Panc1 (cell line): ENCODE measurements around the gene AQP12B. TPM values are rescaled to one million over a fixed set of nuclear protein-coding genes. Genes with fewer than 3 reads are reported as not detected.
A peak's percentile ranks its signal among the peaks of the same experiment; 100 is the strongest.

Source experiments
- ATAC-seq: fragments of 200-7000 bp; cut with Tn5 transposase; 2 replicates; pipeline ENCODE4 v1.9.1; 2020; ENCODE audit warnings: mild to moderate bottlenecking, moderate library complexity
- BruUV-seq: library from RNA; stranded (reverse); fragments of 400-500 nt; replicated peaks from 2 replicates; lab custom pipeline; 2021; lab: Mats Ljungman, UMichigan
- CTCF ChIA-PET: fragments of 300-600 bp; sonication (Branson Sonifier 250); formaldehyde crosslinking; loops from one replicate; lab custom pipeline; 2022; ENCODE audit warnings: antibody characterized with exemption; lab: Charles Lee
- POLR2A ChIA-PET: fragments of 300-600 bp; sonication (Branson Sonifier 250); formaldehyde crosslinking; loops from one replicate; lab custom pipeline; 2022; ENCODE audit warnings: antibody characterized with exemption; lab: Charles Lee
- DNase-seq: peaks from one replicate; pipeline ENCODE4 v3.0.0-alpha.2; 2010; ENCODE audit warnings: low read depth, low spot score
- H3K27ac ChIP-seq: 2 replicates; pipeline ENCODE4 v1.5.1; 2011; ENCODE audit warnings: mild to moderate bottlenecking, low read length, inconsistent platforms
- H3K27me3 ChIP-seq: fragments of 200-500 bp; sonication (Bioruptor generic); 2 replicates; pipeline ENCODE4 v1.6.0; 2014; ENCODE audit warnings: low read length, inconsistent platforms; ENCODE audit not compliant: control insufficient read depth, insufficient read depth
- H3K36me3 ChIP-seq: fragments of 200-500 bp; sonication (Bioruptor generic); 2 replicates; pipeline ENCODE4 v1.5.1; 2014; ENCODE audit warnings: inconsistent platforms, mild to moderate bottlenecking, low read length, moderate library complexity; ENCODE audit not compliant: control insufficient read depth, insufficient read depth
- H3K4me1 ChIP-seq: 2 replicates; pipeline ENCODE4 v1.5.1; 2011; ENCODE audit warnings: inconsistent platforms, mild to moderate bottlenecking, low read length, moderate library complexity; ENCODE audit not compliant: control insufficient read depth, insufficient read depth
- H3K4me3 ChIP-seq, 2 experiments: 2 replicates each; pipeline ENCODE4 v1.5.1; 2011 to 2012; ENCODE audit warnings: low read depth in 2 of 2, low read length in 2 of 2, mild to moderate bottlenecking in 2 of 2, inconsistent platforms in 1 of 2, moderate library complexity in 1 of 2
- H3K9me3 ChIP-seq: fragments of 200-500 bp; sonication (Bioruptor generic); 2 replicates; pipeline ENCODE4 v1.5.1; 2014; ENCODE audit warnings: low read depth, mild to moderate bottlenecking, inconsistent platforms, low read length, moderate library complexity; ENCODE audit not compliant: control insufficient read depth, insufficient read depth
- CTCF ChIP-seq: fragments of 450-650 bp; IDR thresholded peaks from 2 replicates; pipeline ENCODE4 v1.5.1; 2017; ENCODE audit warnings: mild to moderate bottlenecking
- POLR2AphosphoS5 ChIP-seq: IDR thresholded peaks from 2 replicates; pipeline ENCODE4 v1.6.1; 2012; ENCODE audit warnings: mild to moderate bottlenecking, low read depth, low read length, moderate library complexity
- SIN3A ChIP-seq: IDR thresholded peaks from 2 replicates; pipeline ENCODE4 v1.6.1; 2012; ENCODE audit warnings: low read depth, mild to moderate bottlenecking, low read length, moderate library complexity, borderline replicate concordance; ENCODE audit not compliant: insufficient read depth
- TCF7L2 ChIP-seq: IDR thresholded peaks from 2 replicates; pipeline ENCODE4 v1.6.1; 2011; ENCODE audit warnings: mild to moderate bottlenecking, low read depth, low read length, inconsistent platforms
- in situ Hi-C: cut with HindIII; loops from 2 replicates; pipeline ENCODE4 v1.10.0; 2016; ENCODE audit warnings: low sequenced_read_pairs, low pct_unique_long_range_greater_than_20kb
- intact Hi-C: fragments of 100-400 bp; cut with micrococcal nuclease; formaldehyde crosslinking; loops from one replicate; pipeline ENCODE4 v1.10.0; 2022; ENCODE audit not compliant: unreplicated experiment
- total RNA-seq: library from RNA; stranded (reverse); gene quantifications from one replicate; pipeline ENCODE4 v1.2.1, GENCODE V29; 2021; ENCODE audit not compliant: unreplicated experiment
- TF ChIP-seq, protein P1 (sequence below), 2 experiments: IDR thresholded peaks; 2 replicates each; pipeline ENCODE4 v1.6.1; 2011 to 2012; ENCODE audit warnings: low read depth in 2 of 2, control low read depth in 1 of 2, low read length in 1 of 2, mild to moderate bottlenecking in 1 of 2, moderate library complexity in 1 of 2; ENCODE audit not compliant: insufficient read depth in 1 of 2

The AQP12B gene
- total RNA-seq, 1 experiment from 2014 or later: not detected

DNA sequence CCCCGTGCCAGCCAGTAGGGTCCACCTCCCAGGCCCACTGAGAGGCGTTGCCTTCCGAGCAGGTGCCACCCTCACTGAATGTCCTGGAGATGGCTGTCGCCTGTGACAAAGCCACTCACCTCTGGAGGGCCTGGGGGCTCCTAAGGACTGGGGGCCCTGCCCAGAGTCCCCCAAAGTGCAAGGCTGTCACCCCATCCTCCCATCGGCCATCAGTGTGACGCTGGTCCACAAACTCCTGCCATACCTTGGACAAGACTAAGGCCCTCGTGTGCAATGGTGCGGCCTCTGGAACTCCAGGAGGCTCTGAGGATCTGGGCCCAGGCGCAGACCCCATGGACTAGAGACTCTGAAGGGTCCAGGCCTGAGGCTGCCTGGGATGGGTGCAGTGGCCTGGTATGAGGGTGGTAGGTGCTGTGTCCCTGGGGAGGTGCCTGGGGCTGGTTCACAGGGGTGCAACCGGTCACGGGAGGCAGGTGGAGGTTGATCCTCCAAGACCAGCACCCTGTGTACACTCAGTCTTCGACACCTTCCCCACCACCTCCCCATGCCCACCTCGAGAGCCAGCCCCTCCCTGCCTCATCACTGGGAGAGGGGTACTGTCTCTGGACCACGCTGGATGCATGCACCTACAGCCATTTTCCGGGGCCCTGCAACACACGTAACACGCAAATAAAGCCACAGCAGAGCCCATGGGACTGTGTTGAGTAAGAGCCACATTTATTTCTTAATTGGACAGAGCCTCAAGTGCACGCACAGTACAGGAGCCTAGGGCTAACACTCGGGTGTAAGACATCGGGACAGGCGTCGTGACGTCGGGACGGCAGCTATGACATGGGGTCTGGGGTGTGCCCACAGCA is 30.6 kb upstream of the AQP12B start:
- H3K27me3 ChIP-seq: no peaks in the 10 kb centered on the region
- POLR2A ChIA-PET: no interaction called here
- H3K4me1 ChIP-seq: no peaks in the 10 kb centered on the region; the same call in 1 of the 2 replicates
- CTCF ChIA-PET: no interaction called here
- DNase-seq (no peak), ATAC-seq (peak; percentile 25)
- H3K27ac ChIP-seq: no peak overlapping the region
- no TSS peak for BruUV-seq
- TF ChIP-seq POLR2AphosphoS5 (no peak), SIN3A (no peak), CTCF (no peak), TCF7L2 (no peak)
- TF ChIP-seq, protein P1, sequence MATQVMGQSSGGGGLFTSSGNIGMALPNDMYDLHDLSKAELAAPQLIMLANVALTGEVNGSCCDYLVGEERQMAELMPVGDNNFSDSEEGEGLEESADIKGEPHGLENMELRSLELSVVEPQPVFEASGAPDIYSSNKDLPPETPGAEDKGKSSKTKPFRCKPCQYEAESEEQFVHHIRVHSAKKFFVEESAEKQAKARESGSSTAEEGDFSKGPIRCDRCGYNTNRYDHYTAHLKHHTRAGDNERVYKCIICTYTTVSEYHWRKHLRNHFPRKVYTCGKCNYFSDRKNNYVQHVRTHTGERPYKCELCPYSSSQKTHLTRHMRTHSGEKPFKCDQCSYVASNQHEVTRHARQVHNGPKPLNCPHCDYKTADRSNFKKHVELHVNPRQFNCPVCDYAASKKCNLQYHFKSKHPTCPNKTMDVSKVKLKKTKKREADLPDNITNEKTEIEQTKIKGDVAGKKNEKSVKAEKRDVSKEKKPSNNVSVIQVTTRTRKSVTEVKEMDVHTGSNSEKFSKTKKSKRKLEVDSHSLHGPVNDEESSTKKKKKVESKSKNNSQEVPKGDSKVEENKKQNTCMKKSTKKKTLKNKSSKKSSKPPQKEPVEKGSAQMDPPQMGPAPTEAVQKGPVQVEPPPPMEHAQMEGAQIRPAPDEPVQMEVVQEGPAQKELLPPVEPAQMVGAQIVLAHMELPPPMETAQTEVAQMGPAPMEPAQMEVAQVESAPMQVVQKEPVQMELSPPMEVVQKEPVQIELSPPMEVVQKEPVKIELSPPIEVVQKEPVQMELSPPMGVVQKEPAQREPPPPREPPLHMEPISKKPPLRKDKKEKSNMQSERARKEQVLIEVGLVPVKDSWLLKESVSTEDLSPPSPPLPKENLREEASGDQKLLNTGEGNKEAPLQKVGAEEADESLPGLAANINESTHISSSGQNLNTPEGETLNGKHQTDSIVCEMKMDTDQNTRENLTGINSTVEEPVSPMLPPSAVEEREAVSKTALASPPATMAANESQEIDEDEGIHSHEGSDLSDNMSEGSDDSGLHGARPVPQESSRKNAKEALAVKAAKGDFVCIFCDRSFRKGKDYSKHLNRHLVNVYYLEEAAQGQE (IDR thresholded peaks at IDR 0.05; ENCODE audit: insufficient read depth in 1 of 2, low read depth in 2 of 2, low read length in 1 of 2): no peak
- intact Hi-C loops (no loop called here), in situ Hi-C loops (no loop called here)
- H3K36me3 ChIP-seq: no peaks in the 10 kb centered on the region
- no peak overlapping the region for H3K4me3 ChIP-seq
- H3K9me3 ChIP-seq: no peaks in the 10 kb centered on the region

DNA sequence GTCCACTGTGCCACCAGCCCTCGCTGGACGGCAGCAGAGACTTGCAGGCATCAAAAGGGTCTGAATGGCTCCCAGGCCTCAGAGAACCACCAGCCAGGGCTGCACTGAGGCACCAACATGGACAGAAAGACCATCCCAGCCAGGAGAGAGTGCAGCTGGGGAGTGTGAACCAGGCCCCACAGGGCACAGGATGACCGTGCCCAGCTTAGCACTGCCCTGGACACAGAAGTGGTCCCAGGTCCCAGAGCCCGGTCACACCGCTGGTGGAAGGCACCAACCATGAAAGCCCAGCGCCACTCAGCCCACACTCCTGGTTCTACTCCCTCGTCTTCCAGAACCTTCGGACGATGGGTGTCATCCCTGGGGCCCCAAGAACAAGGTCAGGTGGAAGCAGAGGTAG is 29.4 kb upstream of the AQP12B start:
- no peak for DNase-seq
- H3K4me3 ChIP-seq: no peak overlapping the region
- CTCF ChIA-PET: no interaction called here
- H3K27ac ChIP-seq: no peak overlapping the region
- H3K27me3 ChIP-seq: no peaks in the 10 kb centered on the region
- ATAC-seq: no peak
- TF ChIP-seq SIN3A (no peak), POLR2AphosphoS5 (no peak), TCF7L2 (no peak), CTCF (no peak)
- TF ChIP-seq, protein P1 (IDR thresholded peaks at IDR 0.05; ENCODE audit: insufficient read depth in 1 of 2, low read depth in 2 of 2, low read length in 1 of 2): no peak
- H3K4me1 ChIP-seq: no peaks in the 10 kb centered on the region; the same call in 1 of the 2 replicates
- BruUV-seq: no TSS peak
- in situ Hi-C loops (no loop called here), intact Hi-C loops (no loop called here)
- no peaks in the 10 kb centered on the region for H3K9me3 ChIP-seq
- POLR2A ChIA-PET: no interaction called here
- H3K36me3 ChIP-seq: no peaks in the 10 kb centered on the region
